ENCODE measurements around the gene MTHFD2. TPM values are rescaled to one million over a fixed set of nuclear protein-coding genes. Genes with fewer than 3 reads are reported as not detected.

MTHFD2 gene
- total RNA-seq, 1 experiment from 2014 or later, result 118 TPM

- no peaks in the 10 kb centered on the region for H3K9me3 ChIP-seq (ENCODE audit: low read length)
- ChIA-PET POLR2A (ENCODE audit: unreplicated experiment) (no interaction called here), CTCF (interaction anchor here (0.6 kb wide), 1 partner anchor 25 kb away, joined by 3 read pairs; no protein-coding TSS in a partner anchor)
- H3K36me3 ChIP-seq (ENCODE audit: low read depth, low read length), result no peaks in the 10 kb centered on the region
- H4K20me1 ChIP-seq (ENCODE audit: low read length), result no peaks in the 10 kb centered on the region
- H3K4me1 ChIP-seq (ENCODE audit: insufficient read depth, low read length), result peaks cover 4% of the 10 kb centered on the region; the same call in 1 of the 2 replicates
- H3K9me2 ChIP-seq (replicated peaks; ENCODE audit: low read length), result no peaks in the 10 kb centered on the region
- no peaks in the 10 kb centered on the region for H3F3A ChIP-seq (ENCODE audit: low read length, unreplicated experiment)
- TF ChIP-seq EZH2 (IDR thresholded peaks at IDR 0.05; ENCODE audit: low read length, unreplicated experiment), result no peak
- TF ChIP-seq EZH2phosphoT487 (IDR thresholded peaks at IDR 0.05; ENCODE audit: borderline replicate concordance, low read length), result no peak
- TF ChIP-seq CTCF (conservative IDR thresholded peaks at IDR 0.05; ENCODE audit: low read depth, low read length), result peak; percentile 83
- H3K27ac ChIP-seq (ENCODE audit: low read length), result no peak overlapping the region
- no peaks in the 10 kb centered on the region for H3K79me2 ChIP-seq (ENCODE audit: low read length)
- intact Hi-C loops (cut with micrococcal nuclease), result no loop called here
- H2AFZ ChIP-seq (ENCODE audit: low read length), result 0 out of 2 replicates have a peak overlapping the region, but pooled peaks have one; percentile 32
- no TSS peak for BruUV-seq (replicated peaks)
- H3K27me3 ChIP-seq (ENCODE audit: low read length), result no peaks in the 10 kb centered on the region
- H3K9ac ChIP-seq (ENCODE audit: low read length), result no peak overlapping the region
- H3K4me3 ChIP-seq (ENCODE audit: low read length), result no peak overlapping the region
- H3K4me2 ChIP-seq (ENCODE audit: low read length), result peak overlapping the region; percentile 6
- peak; percentile 74 for ATAC-seq
- DNase-seq, result peak; percentile 80
These were observed 62.9 kb downstream of the MTHFD2 start for GRCh38 chr2:74261204-74261864.

DNA sequence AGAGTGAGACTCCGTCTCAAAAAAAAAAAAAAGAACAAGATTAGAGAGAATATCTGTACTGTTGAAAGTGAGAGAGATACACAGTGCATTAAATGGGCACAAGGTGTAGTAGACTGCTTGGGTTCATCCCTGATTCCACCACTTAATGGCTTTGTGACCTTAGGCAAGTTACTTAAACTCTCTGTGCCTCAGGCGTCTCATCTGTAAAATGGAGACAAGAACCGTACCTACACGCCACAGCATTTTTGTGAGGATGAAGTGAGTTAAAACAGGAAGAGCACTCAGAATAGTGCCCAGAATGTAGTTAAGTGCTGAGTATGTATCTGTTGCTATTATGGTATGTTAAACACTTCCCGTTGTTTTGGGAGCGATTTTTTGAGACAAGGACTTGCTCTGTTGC, 64.3 kb downstream of the MTHFD2 start:
- CTCF ChIA-PET, result no interaction called here
- H2AFZ ChIP-seq (ENCODE audit: low read length), result no peak overlapping the region
- no peak overlapping the region for H3K4me2 ChIP-seq (ENCODE audit: low read length)
- no peaks in the 10 kb centered on the region for H4K20me1 ChIP-seq (ENCODE audit: low read length)
- intact Hi-C loops (cut with micrococcal nuclease), result no loop called here
- POLR2A ChIA-PET (ENCODE audit: unreplicated experiment), result no interaction called here
- no peaks in the 10 kb centered on the region for H3F3A ChIP-seq (ENCODE audit: low read length, unreplicated experiment)
- H3K27ac ChIP-seq (ENCODE audit: low read length), result no peak overlapping the region
- no peak overlapping the region for H3K9ac ChIP-seq (ENCODE audit: low read length)
- H3K9me3 ChIP-seq (ENCODE audit: low read length), result no peaks in the 10 kb centered on the region
- H3K9me2 ChIP-seq (replicated peaks; ENCODE audit: low read length), result no peaks in the 10 kb centered on the region
- no peaks in the 10 kb centered on the region for H3K36me3 ChIP-seq (ENCODE audit: low read depth, low read length)
- H3K27me3 ChIP-seq (ENCODE audit: low read length), result no peaks in the 10 kb centered on the region
- ATAC-seq, result no peak
- TF ChIP-seq EZH2 (IDR thresholded peaks at IDR 0.05; ENCODE audit: low read length, unreplicated experiment) (no peak), EZH2phosphoT487 (IDR thresholded peaks at IDR 0.05; ENCODE audit: borderline replicate concordance, low read length) (no peak), CTCF (conservative IDR thresholded peaks at IDR 0.05; ENCODE audit: low read depth, low read length) (no peak)
- DNase-seq, result no peak
- no peak overlapping the region for H3K4me3 ChIP-seq (ENCODE audit: low read length)
- H3K4me1 ChIP-seq (ENCODE audit: insufficient read depth, low read length), result peaks cover 15% of the 10 kb centered on the region
- no peaks in the 10 kb centered on the region for H3K79me2 ChIP-seq (ENCODE audit: low read length)
- BruUV-seq (replicated peaks), result no TSS peak

DNA sequence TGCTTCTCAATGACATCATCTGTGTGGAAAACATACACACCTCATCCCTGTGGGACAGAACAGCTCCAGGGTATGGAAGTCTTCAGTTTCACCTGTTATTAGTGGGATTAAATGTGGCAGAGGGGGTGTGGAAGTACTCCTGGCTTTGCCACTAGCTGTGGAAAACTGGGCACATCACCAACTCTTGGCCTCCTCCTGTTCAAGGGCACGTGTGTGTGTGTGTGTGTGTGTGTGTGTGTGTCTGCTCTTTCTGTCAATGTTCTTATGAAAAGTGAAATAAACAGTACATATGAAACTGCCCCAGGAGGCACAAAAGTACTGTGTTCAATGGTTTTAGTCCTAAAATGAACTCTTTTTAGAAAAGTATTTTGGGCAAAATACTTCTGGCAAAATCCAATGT, 65.9 kb downstream of the MTHFD2 start:
- Histone ChIP-seq H4K20me1 (ENCODE audit: low read length) (no peaks in the 10 kb centered on the region), H3K4me1 (ENCODE audit: insufficient read depth, low read length) (peaks cover 15% of the 10 kb centered on the region), H3K27me3 (ENCODE audit: low read length) (no peaks in the 10 kb centered on the region), H3K4me2 (ENCODE audit: low read length) (no peak overlapping the region), H3K9ac (ENCODE audit: low read length) (no peak overlapping the region), H3K27ac (ENCODE audit: low read length) (no peak overlapping the region), H3K9me3 (ENCODE audit: low read length) (no peaks in the 10 kb centered on the region), H3K9me2 (replicated peaks; ENCODE audit: low read length) (no peaks in the 10 kb centered on the region), H3F3A (ENCODE audit: low read length, unreplicated experiment) (no peaks in the 10 kb centered on the region), H3K4me3 (ENCODE audit: low read length) (no peak overlapping the region), H3K79me2 (ENCODE audit: low read length) (no peaks in the 10 kb centered on the region), H2AFZ (ENCODE audit: low read length) (no peak overlapping the region), H3K36me3 (ENCODE audit: low read depth, low read length) (no peaks in the 10 kb centered on the region)
- ChIA-PET POLR2A (ENCODE audit: unreplicated experiment) (no interaction called here), CTCF (no interaction called here)
- intact Hi-C loops (cut with micrococcal nuclease), result no loop called here
- no peak for DNase-seq
- no TSS peak for BruUV-seq (replicated peaks)
- no peak for TF ChIP-seq CTCF (conservative IDR thresholded peaks at IDR 0.05; ENCODE audit: low read depth, low read length)
- no peak for TF ChIP-seq EZH2 (IDR thresholded peaks at IDR 0.05; ENCODE audit: low read length, unreplicated experiment)
- no peak for TF ChIP-seq EZH2phosphoT487 (IDR thresholded peaks at IDR 0.05; ENCODE audit: borderline replicate concordance, low read length)
- ATAC-seq, result no peak

Data from PC-3 (cell line).